ENCODE results near the gene VPS9D1.
A peak's percentile ranks its signal among the peaks of the same experiment; 100 is the strongest.
"Not testable (repeated sequence)": the region's sequence is repeated elsewhere in the genome, so short reads cannot be mapped to it uniquely, and the experiment has no call there.

Gene VPS9D1

GRCh38 chr16:89664238-89664637, 56.5 kb downstream of the VPS9D1 start:
- DNase-seq (ENCODE audit: low read depth): not testable (repeated sequence)

- no peak for DNase-seq (ENCODE audit: low read depth)
Measured at GRCh38 chr16:89661215-89661614, 59.5 kb downstream of the VPS9D1 start.

- no peak for DNase-seq (ENCODE audit: low read depth)
Measured at GRCh38 chr16:89660146-89660545, 60.6 kb downstream of the VPS9D1 start.

- no peak for DNase-seq (ENCODE audit: low read depth)
Measured at GRCh38 chr16:89658221-89658879, 62.3 kb downstream of the VPS9D1 start.

- peak; percentile 93 for DNase-seq (ENCODE audit: low read depth)
Measured at GRCh38 chr16:89657442-89658220, 63.1 kb downstream of the VPS9D1 start, which contains the start of the genes CHMP1A and SPATA33. CHMP1A (minus strand) TSS chr16:89657708; CDS start chr16:89657588, 120 bp downstream. SPATA33 (plus strand) TSS chr16:89657836; CDS start chr16:89657912, 76 bp downstream.

All from activated T-cell treated with anti-CD3 and anti-CD28 coated beads for 48 hours (primary cell).